Right renal cortex interstitium (tissue), 3 donors: ENCODE results near the gene GGTLC2. TPM values are rescaled to one million over a fixed set of nuclear protein-coding genes. Genes with fewer than 3 reads are reported as not detected.

ENCODE experiments used
- DNase-seq, 3 donors: peaks; one replicate each; pipeline ENCODE4 v3.0.0-alpha.2; 2013; ENCODE audit warnings: low read depth in 3 of 3, low spot score in 2 of 3
- polyA plus RNA-seq, 3 donors: library from polyadenylated mRNA; unstranded; fragments of 120-200 nt; gene quantifications; one replicate each; pipeline ENCODE4 v1.2.1, GENCODE V29; 2013; ENCODE audit not compliant: insufficient read length in 3 of 3

Gene GGTLC2
- polyA plus RNA-seq, 3 donors: 0.21 TPM; not detected in 2

- DNase-seq: no peak
These were observed 45.4 kb downstream of the GGTLC2 start for GRCh38 chr22:22689621-22690345.

- no peak for DNase-seq
These were observed 46.6 kb downstream of the GGTLC2 start for GRCh38 chr22:22691055-22691454.

- no peak for DNase-seq
These were observed 47.6 kb downstream of the GGTLC2 start for GRCh38 chr22:22691716-22692701.

- DNase-seq: peak in 1 of 3 donors; percentile 29
These were observed 48.5 kb downstream of the GGTLC2 start for GRCh38 chr22:22692707-22693530.

- no peak for DNase-seq
These were observed 49.1 kb downstream of the GGTLC2 start for GRCh38 chr22:22693531-22693884.

GRCh38 chr22:22694106-22694505, 49.7 kb downstream of the GGTLC2 start:
- no peak for DNase-seq

- DNase-seq: no peak
These were observed 51.7 kb downstream of the GGTLC2 start for GRCh38 chr22:22696104-22696503.

Other genes starting within 250 kb of the GGTLC2 start
- 1 to 10 TPM; 4.4 to 4.7 (median 4.5) TPM for gene ZNF280B, start 135.9 kb upstream of the GGTLC2 start, polyA plus RNA-seq
- gene ZNF280A, start 124.3 kb upstream of the GGTLC2 start, polyA plus RNA-seq: under 1 TPM in 1 of 3 donors, not detected in 2; 0.07 TPM
- gene PRAME, start 85.3 kb upstream of the GGTLC2 start, polyA plus RNA-seq: 1 to 10 TPM in 1 of 3 donors, under 1 TPM in 2; 0.75 to 1.5 (median 0.94) TPM
- gene IGLL5, start 243.2 kb downstream of the GGTLC2 start, polyA plus RNA-seq: under 1 TPM in 1 of 3 donors, not detected in 2; 0.22 TPM